ENCODE measurements around the gene RBBP4.

GRCh38 chr1:32618673-32619221 lies 32.3 kb upstream of the RBBP4 start:
- TF ChIP-seq E2F1 (CRISPR knock-in tag; IDR thresholded peaks at IDR 0.05) (no peak), MYNN (CRISPR knock-in tag; IDR thresholded peaks at IDR 0.05; ENCODE audit: low read depth) (no peak), POLR2A (IDR thresholded peaks at IDR 0.05; ENCODE audit: insufficient read depth in 1 of 2, low read depth in 2 of 2, low read length in 2 of 2) (no peak), ZFY (CRISPR knock-in tag; IDR thresholded peaks at IDR 0.05) (no peak)
